Measurements from ENCODE around the gene CPAMD8.
"Not testable (repeated sequence)": the region's sequence is repeated elsewhere in the genome, so short reads cannot be mapped to it uniquely, and the experiment has no call there.

CPAMD8 gene

GRCh38 chr19:16938211-16938610 is 88.4 kb downstream of the CPAMD8 start:
- FAIRE-seq = no peak
- DNase-seq (ENCODE audit: insufficient read length, low spot score) = no peak
- TF ChIP-seq CTCF (IDR thresholded peaks at IDR 0.05; ENCODE audit: insufficient read depth, missing control alignments) = no peak

- not testable (repeated sequence) for DNase-seq (ENCODE audit: insufficient read length, low spot score); FAIRE-seq
Measured at GRCh38 chr19:16937796-16938195, 88.8 kb downstream of the CPAMD8 start.

- no peak for FAIRE-seq
Measured at GRCh38 chr19:16936901-16937300, 89.7 kb downstream of the CPAMD8 start.

GRCh38 chr19:16934489-16934888 is 92.1 kb downstream of the CPAMD8 start:
- no peak for TF ChIP-seq CTCF (IDR thresholded peaks at IDR 0.05; ENCODE audit: insufficient read depth, missing control alignments)
- FAIRE-seq (no peak), DNase-seq (ENCODE audit: insufficient read length, low spot score) (no peak)

More at GRCh38 chr19:16936901-16937300, 89.7 kb downstream of the CPAMD8 start:
- TF ChIP-seq CTCF (IDR thresholded peaks at IDR 0.05; ENCODE audit: insufficient read depth, missing control alignments) = no peak
- no peak for DNase-seq (ENCODE audit: insufficient read length, low spot score)

GRCh38 chr19:16931306-16931705 is 95.3 kb downstream of the CPAMD8 start:
- FAIRE-seq = no peak
- no peak for DNase-seq (ENCODE audit: insufficient read length, low spot score)
- no peak for TF ChIP-seq CTCF (IDR thresholded peaks at IDR 0.05; ENCODE audit: insufficient read depth, missing control alignments)

- no peak for DNase-seq (ENCODE audit: insufficient read length, low spot score)
- TF ChIP-seq CTCF (IDR thresholded peaks at IDR 0.05; ENCODE audit: insufficient read depth, missing control alignments) = no peak
- FAIRE-seq = no peak
Measured at GRCh38 chr19:16930753-16931152, 95.9 kb downstream of the CPAMD8 start.

GRCh38 chr19:16928916-16929315 is 97.7 kb downstream of the CPAMD8 start:
- no peak for TF ChIP-seq CTCF (IDR thresholded peaks at IDR 0.05; ENCODE audit: insufficient read depth, missing control alignments)
- DNase-seq (ENCODE audit: insufficient read length, low spot score) = no peak
- FAIRE-seq = no peak

- DNase-seq (ENCODE audit: insufficient read length, low spot score) (no peak), FAIRE-seq (no peak)
- no peak for TF ChIP-seq CTCF (IDR thresholded peaks at IDR 0.05; ENCODE audit: insufficient read depth, missing control alignments)
Measured at GRCh38 chr19:16928351-16928750, 98.3 kb downstream of the CPAMD8 start.

Measured in D721Med (cell line).